Gastroesophageal sphincter (tissue), 3 donors: ENCODE data around the gene AHNAK2.

Experiments used
- EP300 ChIP-seq: sonication (generic); formaldehyde crosslinking; IDR thresholded peaks from one replicate; pipeline ENCODE4 v1.6.1; 2017; ENCODE audit warnings: antibody characterized with exemption, mild to moderate bottlenecking
- POLR2A ChIP-seq, 2 donors: fragments of 450-650 bp; IDR thresholded peaks; one replicate each; pipeline ENCODE4 v1.6.1; 2017; ENCODE audit warnings: antibody characterized with exemption in 2 of 2, mild to moderate bottlenecking in 2 of 2, moderate library complexity in 1 of 2
- POLR2AphosphoS5 ChIP-seq: sonication (generic); formaldehyde crosslinking; IDR thresholded peaks from one replicate; pipeline ENCODE4 v1.6.1; 2017; ENCODE audit warnings: antibody characterized with exemption
- TF ChIP-seq, protein P1 (sequence below), 4 experiments: fragments of 200-600 bp in 2 of 4; fragments of 450-650 bp in 2 of 4; sonication (generic) in 1 of 4; IDR thresholded peaks; one replicate each; pipeline ENCODE4 v1.5.1; 2017 to 2019; ENCODE audit warnings: antibody characterized with exemption in 4 of 4, mild to moderate bottlenecking in 2 of 4, moderate library complexity in 2 of 4

DNA sequence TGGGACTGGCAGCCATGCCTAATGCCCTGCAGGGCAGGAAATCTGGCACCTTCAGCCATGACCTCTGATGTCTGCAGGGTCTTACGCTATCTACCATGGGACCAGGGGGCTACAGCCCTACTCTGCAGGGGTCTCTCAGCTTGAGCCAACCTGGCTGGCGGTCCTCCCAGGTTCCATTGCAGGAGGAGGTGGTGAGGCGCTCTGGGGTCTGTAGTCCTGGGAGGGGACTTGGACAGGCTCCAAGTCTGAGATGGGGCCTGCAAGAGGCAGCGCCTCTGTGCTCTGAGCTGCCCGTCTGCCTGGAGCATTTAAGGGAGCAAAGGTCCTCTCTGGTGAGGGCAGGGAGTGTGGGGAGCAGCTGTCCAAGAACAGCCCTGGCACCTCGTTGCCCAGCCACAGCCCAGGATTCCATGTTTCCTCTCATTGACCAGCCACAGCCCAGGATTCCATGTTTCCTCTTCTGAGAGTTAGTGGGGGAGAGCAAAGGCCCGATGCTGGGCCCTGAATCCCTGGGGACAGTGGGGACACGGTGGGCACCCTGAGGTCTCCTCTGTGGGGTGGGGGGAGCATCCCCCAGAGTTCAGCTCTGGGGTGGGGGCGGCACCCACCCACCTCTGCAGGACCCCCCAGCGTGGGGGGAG, 52.8 kb downstream of the AHNAK2 start:
- no peak for TF ChIP-seq EP300
- TF ChIP-seq, protein P1, sequence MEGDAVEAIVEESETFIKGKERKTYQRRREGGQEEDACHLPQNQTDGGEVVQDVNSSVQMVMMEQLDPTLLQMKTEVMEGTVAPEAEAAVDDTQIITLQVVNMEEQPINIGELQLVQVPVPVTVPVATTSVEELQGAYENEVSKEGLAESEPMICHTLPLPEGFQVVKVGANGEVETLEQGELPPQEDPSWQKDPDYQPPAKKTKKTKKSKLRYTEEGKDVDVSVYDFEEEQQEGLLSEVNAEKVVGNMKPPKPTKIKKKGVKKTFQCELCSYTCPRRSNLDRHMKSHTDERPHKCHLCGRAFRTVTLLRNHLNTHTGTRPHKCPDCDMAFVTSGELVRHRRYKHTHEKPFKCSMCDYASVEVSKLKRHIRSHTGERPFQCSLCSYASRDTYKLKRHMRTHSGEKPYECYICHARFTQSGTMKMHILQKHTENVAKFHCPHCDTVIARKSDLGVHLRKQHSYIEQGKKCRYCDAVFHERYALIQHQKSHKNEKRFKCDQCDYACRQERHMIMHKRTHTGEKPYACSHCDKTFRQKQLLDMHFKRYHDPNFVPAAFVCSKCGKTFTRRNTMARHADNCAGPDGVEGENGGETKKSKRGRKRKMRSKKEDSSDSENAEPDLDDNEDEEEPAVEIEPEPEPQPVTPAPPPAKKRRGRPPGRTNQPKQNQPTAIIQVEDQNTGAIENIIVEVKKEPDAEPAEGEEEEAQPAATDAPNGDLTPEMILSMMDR (IDR thresholded peaks at IDR 0.05): no peak
- TF ChIP-seq POLR2A (IDR thresholded peaks at IDR 0.05): no peak
- no peak for TF ChIP-seq POLR2AphosphoS5
